Esophagus squamous epithelium (tissue), 5 donors: ENCODE measurements around the gene CD40. TPM values are rescaled to one million over a fixed set of nuclear protein-coding genes. Genes with fewer than 3 reads are reported as not detected.

Experiments used
- DNase-seq: peaks from one replicate; lab custom pipeline; 2025; lab: John Stamatoyannopoulos, UW
- H3K27ac ChIP-seq, 4 donors: fragments of 200-600 bp; sonication (generic); one replicate each; pipeline ENCODE4 v1.5.1; 2016 to 2019; ENCODE audit warnings: mild to moderate bottlenecking in 1 of 4
- H3K27me3 ChIP-seq, 4 donors: fragments of 200-600 bp; sonication (generic); 1 replicate in 3 of 4; 2 replicates in 1 of 4; pipeline versions ENCODE4 v1.5.1 to v1.6.0; 2017 to 2021; ENCODE audit warnings: antibody characterized with exemption in 1 of 4
- H3K36me3 ChIP-seq, 3 donors: fragments of 200-600 bp; sonication (generic); one replicate each; pipeline ENCODE4 v1.5.1; 2016 to 2019
- H3K4me1 ChIP-seq, 3 donors: fragments of 200-600 bp; sonication (generic); one replicate each; pipeline ENCODE4 v1.5.1; 2017 to 2019
- H3K4me3 ChIP-seq, 4 donors: fragments of 200-600 bp; sonication (generic); 1 replicate in 3 of 4; 2 replicates in 1 of 4; pipeline ENCODE4 v1.5.1; 2016 to 2019; ENCODE audit warnings: mild to moderate bottlenecking in 2 of 4, moderate library complexity in 1 of 4
- H3K9me3 ChIP-seq, 3 donors: fragments of 200-600 bp; sonication (generic); one replicate each; pipeline ENCODE4 v1.5.1; 2016 to 2019
- POLR2A ChIP-seq, 4 donors: fragments of 450-650 bp; IDR thresholded peaks; one replicate each; pipeline ENCODE4 v1.6.1; 2017; ENCODE audit warnings: antibody characterized with exemption in 4 of 4, mild to moderate bottlenecking in 4 of 4, moderate library complexity in 3 of 4
- WGBS, 2 donors: methylation state at CpG; one replicate each; pipeline ENCODE4 v1.1.5; 2018; 5-methylcytosine and 5-hydroxymethylcytosine counted together
- intact Hi-C: fragments of 100-400 bp; cut with DNase I; formaldehyde crosslinking; loops from one replicate; pipeline ENCODE4 v1.15.0; 2022
- total RNA-seq, 4 donors: library from RNA; depleted of rRNA; stranded (reverse); fragments of >200 nt; gene quantifications; one replicate each; pipeline ENCODE4 v1.1.0, GENCODE V29; 2016
- TF ChIP-seq, protein P1 (sequence below), 6 experiments: fragments of 450-650 bp in 4 of 6; fragments of 200-600 bp in 2 of 6; sonication (generic) in 2 of 6; IDR thresholded peaks; one replicate each; pipeline ENCODE4 v1.5.1; 2016 to 2019; ENCODE audit warnings: antibody characterized with exemption in 6 of 6, mild to moderate bottlenecking in 4 of 6, moderate library complexity in 4 of 6
- donor health status: DM: yes; HTN: yes; CAD: no.

CD40 gene
- total RNA-seq, 4 donors from 2014 or later, result 3.2 to 15.3 (median 10.2) TPM

DNA sequence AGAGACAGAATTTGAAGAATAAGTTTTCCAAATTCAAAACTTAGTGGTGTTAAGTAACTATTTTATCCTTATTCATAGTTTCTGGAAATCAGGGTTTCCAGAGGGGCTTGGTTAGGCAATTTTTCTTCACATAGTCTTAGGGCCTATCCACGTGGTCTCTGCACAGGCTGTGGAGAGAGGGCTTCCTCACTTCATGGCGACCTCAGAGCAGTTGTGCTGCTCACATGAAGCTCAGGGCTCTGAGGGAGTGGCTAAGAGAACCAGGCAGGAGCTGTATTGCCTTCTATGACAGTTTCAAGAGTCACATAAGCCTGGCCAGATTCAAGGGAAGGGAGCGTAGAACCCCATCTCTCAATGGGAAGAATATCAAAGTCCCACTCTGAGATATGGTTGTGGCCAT lies 13.9 kb upstream of the CD40 start:
- no peak for TF ChIP-seq POLR2A (IDR thresholded peaks at IDR 0.05)
- TF ChIP-seq, protein P1, sequence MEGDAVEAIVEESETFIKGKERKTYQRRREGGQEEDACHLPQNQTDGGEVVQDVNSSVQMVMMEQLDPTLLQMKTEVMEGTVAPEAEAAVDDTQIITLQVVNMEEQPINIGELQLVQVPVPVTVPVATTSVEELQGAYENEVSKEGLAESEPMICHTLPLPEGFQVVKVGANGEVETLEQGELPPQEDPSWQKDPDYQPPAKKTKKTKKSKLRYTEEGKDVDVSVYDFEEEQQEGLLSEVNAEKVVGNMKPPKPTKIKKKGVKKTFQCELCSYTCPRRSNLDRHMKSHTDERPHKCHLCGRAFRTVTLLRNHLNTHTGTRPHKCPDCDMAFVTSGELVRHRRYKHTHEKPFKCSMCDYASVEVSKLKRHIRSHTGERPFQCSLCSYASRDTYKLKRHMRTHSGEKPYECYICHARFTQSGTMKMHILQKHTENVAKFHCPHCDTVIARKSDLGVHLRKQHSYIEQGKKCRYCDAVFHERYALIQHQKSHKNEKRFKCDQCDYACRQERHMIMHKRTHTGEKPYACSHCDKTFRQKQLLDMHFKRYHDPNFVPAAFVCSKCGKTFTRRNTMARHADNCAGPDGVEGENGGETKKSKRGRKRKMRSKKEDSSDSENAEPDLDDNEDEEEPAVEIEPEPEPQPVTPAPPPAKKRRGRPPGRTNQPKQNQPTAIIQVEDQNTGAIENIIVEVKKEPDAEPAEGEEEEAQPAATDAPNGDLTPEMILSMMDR (IDR thresholded peaks at IDR 0.05), result no peak
- intact Hi-C loops, result no loop called here
- DNase-seq, result no peak

DNA sequence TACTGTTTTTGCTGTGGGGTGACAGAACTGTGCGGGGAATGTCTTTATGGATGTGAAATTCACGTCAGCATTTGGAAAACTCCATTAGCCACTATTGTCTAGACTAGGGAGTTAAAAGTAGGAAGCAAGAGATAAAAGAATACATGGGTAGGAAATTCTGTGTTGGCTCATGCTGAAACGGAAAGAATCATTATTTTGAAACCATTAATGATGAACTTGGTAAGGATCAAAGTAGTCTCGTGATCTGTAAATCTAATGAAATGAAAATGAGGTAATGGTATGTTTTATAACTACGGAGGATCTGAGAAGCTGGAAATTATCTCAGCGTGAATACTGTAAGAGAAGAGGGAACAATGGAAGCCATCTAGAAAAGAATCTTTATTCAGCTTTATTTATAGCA lies 11.1 kb upstream of the CD40 start:
- no peaks in the 10 kb centered on the region for H3K9me3 ChIP-seq
- no peak for DNase-seq
- no peak for TF ChIP-seq POLR2A (IDR thresholded peaks at IDR 0.05)
- intact Hi-C loops, result no loop called here
- peaks cover 0 to 76% (median 0%) of the 10 kb centered on the region in 4 donors for H3K27me3 ChIP-seq
- H3K4me1 ChIP-seq, result no peaks in the 10 kb centered on the region
- H3K4me3 ChIP-seq, result no peak overlapping the region
- H3K27ac ChIP-seq, result no peak overlapping the region
- 65 to 67% methylated on average over 6 of the region's 6 CpGs for WGBS, 2 donors
- H3K36me3 ChIP-seq, result no peaks in the 10 kb centered on the region

More for the DNA sequence above, 13.9 kb upstream of the CD40 start:
- peaks cover 0 to 8% (median 7%) of the 10 kb centered on the region in 3 donors for H3K4me1 ChIP-seq
- WGBS, 2 donors, result 50 to 90% methylated on average over 3 of the region's 3 CpGs
- peaks cover 0 to 96% (median 0%) of the 10 kb centered on the region in 4 donors for H3K27me3 ChIP-seq
- H3K36me3 ChIP-seq, result no peaks in the 10 kb centered on the region
- H3K27ac ChIP-seq, result no peak overlapping the region
- no peak overlapping the region for H3K4me3 ChIP-seq
- no peaks in the 10 kb centered on the region for H3K9me3 ChIP-seq

DNA sequence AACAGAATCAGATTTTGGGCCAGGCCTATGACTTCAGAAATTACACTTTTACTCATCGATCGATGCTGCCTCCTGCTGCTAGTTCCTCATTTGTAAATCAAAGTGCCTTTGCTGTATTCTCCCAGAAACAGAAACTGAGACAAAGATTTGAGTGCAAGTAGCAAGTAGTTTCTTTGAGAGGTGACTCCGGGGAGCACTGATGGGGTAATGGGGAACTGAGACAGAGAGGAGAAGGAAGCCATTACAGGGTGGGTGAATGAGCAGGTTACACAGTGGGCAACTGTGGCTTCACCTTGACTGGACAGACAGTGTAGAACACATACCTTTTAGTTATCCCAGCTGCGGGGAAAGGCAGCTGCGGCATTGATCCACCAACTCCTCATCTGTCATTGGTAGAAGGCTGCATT lies 9.7 kb upstream of the CD40 start:
- Histone ChIP-seq H3K9me3 (no peaks in the 10 kb centered on the region), H3K4me1 (no peaks in the 10 kb centered on the region), H3K4me3 (no peak overlapping the region), H3K27me3 (peaks cover 0 to 64% (median 0%) of the 10 kb centered on the region in 4 donors), H3K27ac (peak overlapping the region in 1 of 4 donors; percentile 32), H3K36me3 (no peaks in the 10 kb centered on the region)
- 47 to 71% methylated on average over 4 to 5 of the region's 5 CpGs for WGBS, 2 donors
- intact Hi-C loops, result no loop called here
- no peak for DNase-seq
- TF ChIP-seq, protein P1 (IDR thresholded peaks at IDR 0.05), result no peak
- TF ChIP-seq POLR2A (IDR thresholded peaks at IDR 0.05), result no peak

DNA sequence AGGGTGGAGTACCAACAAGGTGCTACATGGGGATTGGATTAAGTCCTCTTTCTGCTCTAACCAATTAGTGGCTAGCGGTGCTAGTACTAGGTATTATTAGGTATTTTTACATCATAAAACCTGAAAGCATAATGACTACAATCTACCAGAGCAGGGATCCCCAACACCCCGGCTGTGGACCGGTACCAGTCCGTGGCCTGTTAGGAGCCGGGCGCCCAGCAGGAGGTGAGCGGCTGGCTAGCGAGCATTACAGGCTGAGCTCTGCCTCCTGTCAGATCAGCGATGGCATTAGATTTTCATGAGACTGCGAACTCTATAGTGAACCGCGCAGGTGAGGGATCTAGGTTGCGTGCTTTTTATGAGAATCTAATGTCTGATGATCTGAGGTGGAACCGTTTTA lies 9.1 kb upstream of the CD40 start:
- intact Hi-C loops, result no loop called here
- no peak for DNase-seq
- no peak overlapping the region for H3K4me3 ChIP-seq
- H3K27me3 ChIP-seq, result peaks cover 0 to 58% (median 0%) of the 10 kb centered on the region in 4 donors
- H3K4me1 ChIP-seq, result no peaks in the 10 kb centered on the region
- peak overlapping the region in 1 of 4 donors; percentile 32 for H3K27ac ChIP-seq
- WGBS, 2 donors, result 90 to 91% methylated on average over 13 to 14 of the region's 14 CpGs
- TF ChIP-seq POLR2A (IDR thresholded peaks at IDR 0.05), result no peak
- TF ChIP-seq, protein P1 (IDR thresholded peaks at IDR 0.05), result no peak
- H3K9me3 ChIP-seq, result no peaks in the 10 kb centered on the region
- no peaks in the 10 kb centered on the region for H3K36me3 ChIP-seq

DNA sequence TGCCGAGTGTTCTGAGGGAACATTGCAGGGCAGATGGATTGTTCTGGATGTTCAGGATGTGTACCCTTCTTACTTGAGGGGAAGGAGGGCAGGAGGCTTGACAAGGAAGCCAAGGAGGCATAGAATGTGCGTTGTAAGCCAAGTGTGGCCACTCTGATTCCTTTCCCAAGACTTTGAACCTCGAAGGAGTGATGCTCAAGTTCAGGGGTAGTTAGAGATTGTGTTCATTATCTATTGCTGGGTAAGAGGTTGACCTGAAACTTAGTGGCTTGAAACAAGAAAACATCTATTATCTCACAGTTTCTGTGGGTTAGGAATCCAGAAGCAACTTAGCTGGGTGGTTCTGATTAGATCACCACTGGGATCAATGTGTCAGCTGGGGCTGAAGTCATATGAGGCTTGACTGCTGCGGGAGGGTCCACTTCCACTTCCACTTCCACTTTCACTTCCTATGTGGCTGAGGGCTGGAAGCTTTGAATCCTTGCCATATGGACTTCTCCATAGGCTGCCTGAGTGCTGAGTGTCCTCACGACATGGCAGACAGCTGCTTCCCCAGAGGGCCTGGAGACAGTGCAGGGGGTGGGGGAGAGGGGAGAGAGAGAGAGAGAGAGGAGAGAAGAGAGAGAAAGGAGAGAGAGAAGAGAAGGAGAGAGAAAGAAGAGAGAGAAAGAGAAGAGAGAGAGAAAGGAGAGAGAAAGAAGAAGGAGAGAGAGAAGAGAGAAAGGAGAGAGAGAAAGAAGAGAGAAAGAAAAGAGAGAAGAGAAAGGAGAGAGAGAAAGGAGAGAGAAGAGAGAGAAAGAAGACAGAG lies 6.9 kb upstream of the CD40 start:
- no peak for DNase-seq
- TF ChIP-seq POLR2A (IDR thresholded peaks at IDR 0.05), result no peak
- TF ChIP-seq, protein P1 (IDR thresholded peaks at IDR 0.05), result no peak
- intact Hi-C loops, result no loop called here
- WGBS, 2 donors, result 45 to 60% methylated on average over 5 of the region's 5 CpGs
- no peaks in the 10 kb centered on the region for H3K9me3 ChIP-seq
- no peak overlapping the region for H3K4me3 ChIP-seq
- H3K27me3 ChIP-seq, result peaks cover 0 to 45% (median 0%) of the 10 kb centered on the region in 4 donors
- H3K27ac ChIP-seq, result peak overlapping the region in 1 of 4 donors; percentile 22
- no peaks in the 10 kb centered on the region for H3K36me3 ChIP-seq
- no peaks in the 10 kb centered on the region for H3K4me1 ChIP-seq
